HEK293 (cell line): ENCODE data around the gene PHF21A.
A peak's percentile ranks its signal among the peaks of the same experiment; 100 is the strongest.

Experiments
- CTCF ChIA-PET: fragments of 350-600 bp; formaldehyde crosslinking; extraction: SDS; loops from one replicate; lab custom pipeline; 2021; ENCODE audit warnings: antibody characterized with exemption; lab: Yijun Ruan, JAX
- POLR2A ChIA-PET: fragments of 300-600 bp; formaldehyde crosslinking; extraction: SDS; loops from one replicate; lab custom pipeline; 2020; ENCODE audit warnings: antibody characterized with exemption, inconsistent platforms; lab: Yijun Ruan, JAX
- H3K27ac ChIP-seq: fragments of 200-500 bp; sonication (Bioruptor generic); 2 replicates; pipeline ENCODE4 v1.5.1; 2014; ENCODE audit warnings: low read depth, low read length, control low read depth, inconsistent platforms; ENCODE audit errors: extremely low read depth
- H3K36me3 ChIP-seq, 2 experiments: fragments of 200-500 bp in 1 of 2; sonication (Bioruptor generic) in 1 of 2; 1 replicate in 1 of 2; 2 replicates in 1 of 2; pipeline ENCODE4 v1.5.1; 2014 to 2017; ENCODE audit warnings: inconsistent platforms in 2 of 2, low read length in 2 of 2; ENCODE audit not compliant: control insufficient read depth in 2 of 2, insufficient read depth in 1 of 2
- H3K4me1 ChIP-seq: fragments of 200-500 bp; sonication (Bioruptor generic); 2 replicates; pipeline ENCODE4 v1.5.1; 2014; ENCODE audit warnings: mild to moderate bottlenecking, low read length, inconsistent platforms; ENCODE audit not compliant: control insufficient read depth, insufficient read depth
- H3K4me3 ChIP-seq: 2 replicates; pipeline ENCODE4 v1.5.1; 2011; ENCODE audit warnings: low read depth, mild to moderate bottlenecking, control low read depth, low read length, moderate library complexity
- H3K9me3 ChIP-seq: fragments of 200-500 bp; sonication (Bioruptor generic); 2 replicates; pipeline ENCODE4 v1.5.1; 2014; ENCODE audit warnings: low read depth, low read length, inconsistent platforms; ENCODE audit not compliant: control insufficient read depth, insufficient read depth
- AEBP2 ChIP-seq: fragments of 450-650 bp; formaldehyde crosslinking; IDR thresholded peaks from 2 replicates; pipeline ENCODE4 v1.5.1; 2016; ENCODE audit warnings: missing biosample characterization, missing genetic modification characterization, borderline replicate concordance
- FEZF1 ChIP-seq: fragments of 450-650 bp; formaldehyde crosslinking; IDR thresholded peaks from 2 replicates; pipeline ENCODE4 v1.5.1; 2016; ENCODE audit warnings: missing biosample characterization, missing genetic modification characterization
- GLI2 ChIP-seq: fragments of 450-650 bp; formaldehyde crosslinking; IDR thresholded peaks from 2 replicates; pipeline ENCODE4; 2017; ENCODE audit warnings: missing biosample characterization, missing genetic modification characterization, low read depth, borderline replicate concordance
- GLI4 ChIP-seq: fragments of 450-650 bp; formaldehyde crosslinking; IDR thresholded peaks from 2 replicates; pipeline ENCODE4 v1.5.1; 2016; ENCODE audit warnings: missing biosample characterization, missing genetic modification characterization
- GLIS1 ChIP-seq: fragments of 450-650 bp; formaldehyde crosslinking; IDR thresholded peaks from 2 replicates; pipeline ENCODE4 v1.5.1; 2016; ENCODE audit warnings: missing biosample characterization, missing genetic modification characterization
- PRDM6 ChIP-seq: fragments of 450-650 bp; formaldehyde crosslinking; IDR thresholded peaks from 2 replicates; pipeline ENCODE4 v1.5.1; 2017; ENCODE audit warnings: missing biosample characterization, missing genetic modification characterization
- SCRT1 ChIP-seq: fragments of 450-650 bp; formaldehyde crosslinking; IDR thresholded peaks from 2 replicates; pipeline ENCODE4 v1.5.1; 2016; ENCODE audit warnings: missing biosample characterization, missing genetic modification characterization, borderline replicate concordance
- TRIM28 ChIP-seq: IDR thresholded peaks from 2 replicates; pipeline ENCODE4 v1.6.1; 2011; ENCODE audit warnings: low read length, control low read depth, borderline replicate concordance
- ZEB2 ChIP-seq: fragments of 450-650 bp; formaldehyde crosslinking; IDR thresholded peaks from 2 replicates; pipeline ENCODE4 v1.5.1; 2016; ENCODE audit warnings: missing biosample characterization, missing genetic modification characterization
- ZIC2 ChIP-seq: fragments of 450-650 bp; formaldehyde crosslinking; IDR thresholded peaks from 2 replicates; pipeline ENCODE4 v1.5.1; 2016; ENCODE audit warnings: missing biosample characterization, missing genetic modification characterization
- ZNF140 ChIP-seq: fragments of 450-650 bp; formaldehyde crosslinking; IDR thresholded peaks from 2 replicates; pipeline ENCODE4 v1.5.1; 2016; ENCODE audit warnings: missing biosample characterization, missing genetic modification characterization
- ZNF211 ChIP-seq: fragments of 450-650 bp; formaldehyde crosslinking; IDR thresholded peaks from 2 replicates; pipeline ENCODE4 v1.5.1; 2016; ENCODE audit warnings: low read depth, missing biosample characterization, missing genetic modification characterization
- ZNF366 ChIP-seq: fragments of 450-650 bp; formaldehyde crosslinking; conservative IDR thresholded peaks from 2 replicates; pipeline ENCODE4 v1.5.1; 2016; ENCODE audit warnings: missing biosample characterization, missing genetic modification characterization
- ZNF473 ChIP-seq: fragments of 450-650 bp; formaldehyde crosslinking; IDR thresholded peaks from 2 replicates; pipeline ENCODE4 v1.5.1; 2017; ENCODE audit warnings: missing biosample characterization, missing genetic modification characterization
- ZNF629 ChIP-seq: fragments of 450-650 bp; formaldehyde crosslinking; IDR thresholded peaks from 2 replicates; pipeline ENCODE4 v1.5.1; 2017; ENCODE audit warnings: missing biosample characterization, missing genetic modification characterization
- ZNF660 ChIP-seq: fragments of 450-650 bp; IDR thresholded peaks from 2 replicates; pipeline ENCODE4 v1.5.1; 2018; ENCODE audit warnings: missing biosample characterization, mild to moderate bottlenecking, missing genetic modification characterization
- ZNF777 ChIP-seq: fragments of 450-650 bp; formaldehyde crosslinking; IDR thresholded peaks from 2 replicates; pipeline ENCODE4 v1.5.1; 2017; ENCODE audit warnings: missing biosample characterization, missing genetic modification characterization, borderline replicate concordance
- ZNF843 ChIP-seq: fragments of 450-650 bp; formaldehyde crosslinking; IDR thresholded peaks from 2 replicates; pipeline ENCODE4 v1.5.1; 2016; ENCODE audit warnings: missing biosample characterization, missing genetic modification characterization
- TF ChIP-seq, protein P1 (sequence below): IDR thresholded peaks from 2 replicates; pipeline ENCODE4 v1.6.1; 2011; ENCODE audit warnings: mild to moderate bottlenecking, low read depth, low read length, borderline replicate concordance
- TF ChIP-seq, protein P2 (sequence below): fragments of 450-650 bp; formaldehyde crosslinking; IDR thresholded peaks from 2 replicates; pipeline ENCODE4 v1.5.1; 2016; ENCODE audit warnings: missing biosample characterization, missing genetic modification characterization, low read depth
- TF ChIP-seq, protein P3 (sequence below): fragments of 450-650 bp; formaldehyde crosslinking; conservative IDR thresholded peaks from 2 replicates; pipeline ENCODE4 v1.5.1; 2016; ENCODE audit warnings: low read depth, missing biosample characterization, missing genetic modification characterization
- TF ChIP-seq, protein P4 (sequence below): fragments of 450-650 bp; formaldehyde crosslinking; IDR thresholded peaks from 2 replicates; pipeline ENCODE4 v1.5.1; 2016; ENCODE audit warnings: missing biosample characterization, missing genetic modification characterization

Gene PHF21A

GRCh38 chr11:46051102-46051501, 70.2 kb downstream of the PHF21A start:
- no peak for TF ChIP-seq ZNF140
- TF ChIP-seq ZNF473 (tag by site-specific recombination) = no peak
- no peak for TF ChIP-seq GLI2
- TF ChIP-seq FEZF1 (tag by site-specific recombination) = peak; percentile 75
- no peak for TF ChIP-seq ZNF211 (tag by site-specific recombination)
- TF ChIP-seq ZNF660 = peak; percentile 81
- TF ChIP-seq GLI4 (tag by site-specific recombination) = no peak
- TF ChIP-seq, protein P1, sequence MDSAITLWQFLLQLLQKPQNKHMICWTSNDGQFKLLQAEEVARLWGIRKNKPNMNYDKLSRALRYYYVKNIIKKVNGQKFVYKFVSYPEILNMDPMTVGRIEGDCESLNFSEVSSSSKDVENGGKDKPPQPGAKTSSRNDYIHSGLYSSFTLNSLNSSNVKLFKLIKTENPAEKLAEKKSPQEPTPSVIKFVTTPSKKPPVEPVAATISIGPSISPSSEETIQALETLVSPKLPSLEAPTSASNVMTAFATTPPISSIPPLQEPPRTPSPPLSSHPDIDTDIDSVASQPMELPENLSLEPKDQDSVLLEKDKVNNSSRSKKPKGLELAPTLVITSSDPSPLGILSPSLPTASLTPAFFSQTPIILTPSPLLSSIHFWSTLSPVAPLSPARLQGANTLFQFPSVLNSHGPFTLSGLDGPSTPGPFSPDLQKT = no peak
- peak; percentile 72 for TF ChIP-seq PRDM6 (tag by site-specific recombination)
- 0 out of 2 replicates have a peak, but pooled peaks have one; percentile 35 for TF ChIP-seq ZNF366
- TF ChIP-seq ZNF777 (tag by site-specific recombination) = no peak
- TF ChIP-seq ZIC2 (tag by site-specific recombination) = 0 out of 2 replicates have a peak, but pooled peaks have one; percentile 26
- TF ChIP-seq GLIS1 (tag by site-specific recombination) = peak; percentile 37
- TF ChIP-seq, protein P2, sequence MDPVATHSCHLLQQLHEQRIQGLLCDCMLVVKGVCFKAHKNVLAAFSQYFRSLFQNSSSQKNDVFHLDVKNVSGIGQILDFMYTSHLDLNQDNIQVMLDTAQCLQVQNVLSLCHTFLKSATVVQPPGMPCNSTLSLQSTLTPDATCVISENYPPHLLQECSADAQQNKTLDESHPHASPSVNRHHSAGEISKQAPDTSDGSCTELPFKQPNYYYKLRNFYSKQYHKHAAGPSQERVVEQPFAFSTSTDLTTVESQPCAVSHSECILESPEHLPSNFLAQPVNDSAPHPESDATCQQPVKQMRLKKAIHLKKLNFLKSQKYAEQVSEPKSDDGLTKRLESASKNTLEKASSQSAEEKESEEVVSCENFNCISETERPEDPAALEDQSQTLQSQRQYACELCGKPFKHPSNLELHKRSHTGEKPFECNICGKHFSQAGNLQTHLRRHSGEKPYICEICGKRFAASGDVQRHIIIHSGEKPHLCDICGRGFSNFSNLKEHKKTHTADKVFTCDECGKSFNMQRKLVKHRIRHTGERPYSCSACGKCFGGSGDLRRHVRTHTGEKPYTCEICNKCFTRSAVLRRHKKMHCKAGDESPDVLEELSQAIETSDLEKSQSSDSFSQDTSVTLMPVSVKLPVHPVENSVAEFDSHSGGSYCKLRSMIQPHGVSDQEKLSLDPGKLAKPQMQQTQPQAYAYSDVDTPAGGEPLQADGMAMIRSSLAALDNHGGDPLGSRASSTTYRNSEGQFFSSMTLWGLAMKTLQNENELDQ (tag by site-specific recombination) = no peak
- TF ChIP-seq ZEB2 (tag by site-specific recombination) = no peak
- 0 out of 2 replicates have a peak, but pooled peaks have one; percentile 35 for TF ChIP-seq ZNF843
- TF ChIP-seq ZNF629 = 0 out of 2 replicates have a peak, but pooled peaks have one; percentile 20
- TF ChIP-seq AEBP2 (tag by site-specific recombination) = no peak
- TF ChIP-seq, protein P3, sequence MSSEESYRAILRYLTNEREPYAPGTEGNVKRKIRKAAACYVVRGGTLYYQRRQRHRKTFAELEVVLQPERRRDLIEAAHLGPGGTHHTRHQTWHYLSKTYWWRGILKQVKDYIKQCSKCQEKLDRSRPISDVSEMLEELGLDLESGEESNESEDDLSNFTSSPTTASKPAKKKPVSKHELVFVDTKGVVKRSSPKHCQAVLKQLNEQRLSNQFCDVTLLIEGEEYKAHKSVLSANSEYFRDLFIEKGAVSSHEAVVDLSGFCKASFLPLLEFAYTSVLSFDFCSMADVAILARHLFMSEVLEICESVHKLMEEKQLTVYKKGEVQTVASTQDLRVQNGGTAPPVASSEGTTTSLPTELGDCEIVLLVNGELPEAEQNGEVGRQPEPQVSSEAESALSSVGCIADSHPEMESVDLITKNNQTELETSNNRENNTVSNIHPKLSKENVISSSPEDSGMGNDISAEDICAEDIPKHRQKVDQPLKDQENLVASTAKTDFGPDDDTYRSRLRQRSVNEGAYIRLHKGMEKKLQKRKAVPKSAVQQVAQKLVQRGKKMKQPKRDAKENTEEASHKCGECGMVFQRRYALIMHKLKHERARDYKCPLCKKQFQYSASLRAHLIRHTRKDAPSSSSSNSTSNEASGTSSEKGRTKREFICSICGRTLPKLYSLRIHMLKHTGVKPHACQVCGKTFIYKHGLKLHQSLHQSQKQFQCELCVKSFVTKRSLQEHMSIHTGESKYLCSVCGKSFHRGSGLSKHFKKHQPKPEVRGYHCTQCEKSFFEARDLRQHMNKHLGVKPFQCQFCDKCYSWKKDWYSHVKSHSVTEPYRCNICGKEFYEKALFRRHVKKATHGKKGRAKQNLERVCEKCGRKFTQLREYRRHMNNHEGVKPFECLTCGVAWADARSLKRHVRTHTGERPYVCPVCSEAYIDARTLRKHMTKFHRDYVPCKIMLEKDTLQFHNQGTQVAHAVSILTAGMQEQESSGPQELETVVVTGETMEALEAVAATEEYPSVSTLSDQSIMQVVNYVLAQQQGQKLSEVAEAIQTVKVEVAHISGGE = no peak
- 0 out of 2 replicates have a peak, but pooled peaks have one; percentile 18 for TF ChIP-seq TRIM28
- TF ChIP-seq, protein P4, sequence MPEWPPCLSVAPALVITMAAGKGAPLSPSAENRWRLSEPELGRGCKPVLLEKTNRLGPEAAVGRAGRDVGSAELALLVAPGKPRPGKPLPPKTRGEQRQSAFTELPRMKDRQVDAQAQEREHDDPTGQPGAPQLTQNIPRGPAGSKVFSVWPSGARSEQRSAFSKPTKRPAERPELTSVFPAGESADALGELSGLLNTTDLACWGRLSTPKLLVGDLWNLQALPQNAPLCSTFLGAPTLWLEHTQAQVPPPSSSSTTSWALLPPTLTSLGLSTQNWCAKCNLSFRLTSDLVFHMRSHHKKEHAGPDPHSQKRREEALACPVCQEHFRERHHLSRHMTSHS = no peak
- TF ChIP-seq SCRT1 (tag by site-specific recombination) = no peak
- CTCF ChIA-PET = interaction anchor here (0.6 kb wide), 1 partner anchor 40 kb away, joined by 3 read pairs; no protein-coding TSS in a partner anchor
- Histone ChIP-seq H3K4me3 (no peak overlapping the region), H3K4me1 (peaks cover 5% of the 10 kb centered on the region), H3K27ac (no peak overlapping the region), H3K36me3 (peaks cover 0 to 5% of the 10 kb centered on the region in 2 experiments; a peak in 1 of 3 replicates), H3K9me3 (no peaks in the 10 kb centered on the region)
- POLR2A ChIA-PET = no interaction called here
